ENCODE measurements around the gene MSL3B.

The MSL3B gene

GRCh38 chr2:233818639-233819621 lies 49.3 kb downstream of the MSL3B start:
- H3K27ac ChIP-seq (ENCODE audit: low read depth, low read length), result no peak overlapping the region
- H4K20me1 ChIP-seq (ENCODE audit: insufficient read depth, low read length), result no peaks in the 10 kb centered on the region
- DNase-seq (ENCODE audit: low read depth) (no peak), FAIRE-seq (no peak)
- no peak overlapping the region for H3K4me3 Mint-ChIP-seq (ENCODE audit: unreplicated experiment)
- no peaks in the 10 kb centered on the region for H3K27me3 ChIP-seq (ENCODE audit: insufficient read depth, low read length)
- no peaks in the 10 kb centered on the region for H3K79me2 ChIP-seq (ENCODE audit: insufficient read depth, low read length)
- no peaks in the 10 kb centered on the region for H3K9me3 Mint-ChIP-seq (ENCODE audit: unreplicated experiment)
- no peak overlapping the region for H3K4me3 ChIP-seq (ENCODE audit: insufficient read depth, low read depth, low read length)
- H3K4me1 Mint-ChIP-seq (ENCODE audit: low read depth, unreplicated experiment), result no peaks in the 10 kb centered on the region
- H3K36me3 ChIP-seq (ENCODE audit: insufficient read depth, low read length), result no peaks in the 10 kb centered on the region
- no peak overlapping the region for H3K9ac ChIP-seq (ENCODE audit: low read length)
- H3K27me3 Mint-ChIP-seq (ENCODE audit: low read depth, unreplicated experiment), result peaks cover 23% of the 10 kb centered on the region
- no peak overlapping the region for H3K27ac Mint-ChIP-seq (ENCODE audit: unreplicated experiment)
- TF ChIP-seq CTCF (IDR thresholded peaks at IDR 0.05; ENCODE audit: insufficient read depth, low read depth, low read length) (no peak), EZH2 (IDR thresholded peaks at IDR 0.05; ENCODE audit: insufficient read depth, low read length) (no peak)
- H3K4me1 ChIP-seq (ENCODE audit: insufficient read depth, low read length), result no peaks in the 10 kb centered on the region
- no peak overlapping the region for H3K4me2 ChIP-seq (ENCODE audit: low read length)
- no peaks in the 10 kb centered on the region for H3K9me3 ChIP-seq (ENCODE audit: insufficient read depth, low read depth, low read length)
- no peaks in the 10 kb centered on the region for H3K36me3 Mint-ChIP-seq (ENCODE audit: low read depth, unreplicated experiment)
- no peak overlapping the region for H2AFZ ChIP-seq (ENCODE audit: low read depth, low read length)

- no peaks in the 10 kb centered on the region for H3K9me3 ChIP-seq (ENCODE audit: insufficient read depth, low read depth, low read length)
- DNase-seq (ENCODE audit: low read depth) (no peak), FAIRE-seq (no peak)
- H3K27me3 ChIP-seq (ENCODE audit: insufficient read depth, low read length), result no peaks in the 10 kb centered on the region
- H3K4me1 Mint-ChIP-seq (ENCODE audit: low read depth, unreplicated experiment), result no peaks in the 10 kb centered on the region
- H3K27ac ChIP-seq (ENCODE audit: low read depth, low read length), result no peak overlapping the region
- H3K4me2 ChIP-seq (ENCODE audit: low read length), result no peak overlapping the region
- no peaks in the 10 kb centered on the region for H3K4me1 ChIP-seq (ENCODE audit: insufficient read depth, low read length)
- no peak overlapping the region for H2AFZ ChIP-seq (ENCODE audit: low read depth, low read length)
- H3K36me3 ChIP-seq (ENCODE audit: insufficient read depth, low read length), result no peaks in the 10 kb centered on the region
- no peaks in the 10 kb centered on the region for H4K20me1 ChIP-seq (ENCODE audit: insufficient read depth, low read length)
- TF ChIP-seq EZH2 (IDR thresholded peaks at IDR 0.05; ENCODE audit: insufficient read depth, low read length) (no peak), CTCF (IDR thresholded peaks at IDR 0.05; ENCODE audit: insufficient read depth, low read depth, low read length) (no peak)
- no peak overlapping the region for H3K4me3 ChIP-seq (ENCODE audit: insufficient read depth, low read depth, low read length)
- no peak overlapping the region for H3K4me3 Mint-ChIP-seq (ENCODE audit: unreplicated experiment)
- H3K36me3 Mint-ChIP-seq (ENCODE audit: low read depth, unreplicated experiment), result no peaks in the 10 kb centered on the region
- no peaks in the 10 kb centered on the region for H3K9me3 Mint-ChIP-seq (ENCODE audit: unreplicated experiment)
- peaks cover 25% of the 10 kb centered on the region for H3K27me3 Mint-ChIP-seq (ENCODE audit: low read depth, unreplicated experiment)
- H3K9ac ChIP-seq (ENCODE audit: low read length), result no peak overlapping the region
- no peaks in the 10 kb centered on the region for H3K79me2 ChIP-seq (ENCODE audit: insufficient read depth, low read length)
- no peak overlapping the region for H3K27ac Mint-ChIP-seq (ENCODE audit: unreplicated experiment)
Observed at GRCh38 chr2:233817995-233818638, 50.1 kb downstream of the MSL3B start.
